ENCODE measurements around the gene RAB43.
"Not testable (repeated sequence)": the region's sequence is repeated elsewhere in the genome, so short reads cannot be mapped to it uniquely, and the experiment has no call there.

The RAB43 gene

DNA sequence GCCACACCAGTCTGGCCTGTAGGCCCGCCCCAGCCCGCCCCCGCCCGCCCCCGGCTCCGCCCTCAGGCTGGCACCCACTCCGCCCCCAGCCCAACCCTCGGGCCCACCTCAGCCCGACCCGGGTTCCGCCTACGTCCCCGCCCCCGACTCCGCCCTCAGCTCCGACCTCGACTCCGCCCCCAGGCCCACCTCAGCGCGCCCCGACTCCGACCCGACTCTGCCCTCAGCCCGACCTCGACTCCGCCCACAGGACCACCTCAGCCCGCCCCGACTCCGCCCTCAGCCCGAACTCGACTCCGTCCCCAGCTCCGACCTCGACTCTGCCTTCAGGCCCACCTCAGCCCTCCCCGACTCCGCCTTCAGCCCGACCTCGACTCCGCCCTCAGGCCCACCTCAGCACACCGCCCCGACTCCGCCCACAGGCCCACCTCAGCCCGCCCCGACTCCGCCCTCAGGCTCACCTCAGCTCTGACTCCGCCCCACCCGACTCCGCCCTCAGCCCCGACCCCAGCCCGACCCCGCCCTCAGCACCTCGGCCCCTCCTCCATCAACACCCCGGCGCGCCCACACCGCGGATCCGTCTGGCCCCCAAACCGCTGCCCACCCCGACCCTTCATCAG lies at the start of gene RAB43:
Gene RAB43 (minus strand): TSS at position 13 of the 620 bp plus-strand sequence. CDS start 315 bp downstream, outside the sequence.
- peak; percentile 96 for DNase-seq

DNA sequence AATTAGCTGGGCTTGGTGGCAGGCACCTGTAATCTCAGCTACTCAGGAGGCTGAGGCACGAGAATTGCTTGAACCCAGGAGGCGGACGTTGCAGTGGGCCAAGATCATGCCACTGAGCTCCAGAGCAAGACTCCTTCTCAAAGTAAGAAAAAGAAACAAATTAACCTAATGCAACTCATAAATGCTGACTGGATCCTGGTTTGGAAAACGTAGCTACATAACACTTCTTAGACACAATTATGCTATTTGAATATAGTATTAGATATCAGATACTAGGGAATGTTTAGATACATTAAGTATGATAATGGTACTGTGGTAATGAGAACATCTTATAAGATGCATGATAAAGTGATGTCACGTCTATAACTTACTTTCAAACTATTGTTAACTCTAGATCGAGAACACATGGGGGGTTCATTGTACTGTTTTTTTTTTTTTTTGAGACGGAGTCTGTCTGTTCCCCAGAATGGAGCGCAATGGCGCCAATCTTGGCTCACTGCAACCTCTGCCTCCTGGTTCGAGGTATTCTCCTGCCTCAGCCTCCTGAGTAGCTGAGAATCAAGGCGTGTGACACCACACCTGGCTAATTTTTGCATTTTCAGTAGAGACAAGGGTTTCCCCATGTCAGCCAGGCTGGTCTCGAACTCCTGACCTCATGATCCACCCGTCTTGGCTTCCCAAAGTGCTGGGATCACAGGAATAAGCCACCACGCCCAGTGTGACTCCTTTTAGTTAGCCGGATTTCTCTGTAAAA lies 45.2 kb upstream of the RAB43 start:
- no peak for DNase-seq

DNA sequence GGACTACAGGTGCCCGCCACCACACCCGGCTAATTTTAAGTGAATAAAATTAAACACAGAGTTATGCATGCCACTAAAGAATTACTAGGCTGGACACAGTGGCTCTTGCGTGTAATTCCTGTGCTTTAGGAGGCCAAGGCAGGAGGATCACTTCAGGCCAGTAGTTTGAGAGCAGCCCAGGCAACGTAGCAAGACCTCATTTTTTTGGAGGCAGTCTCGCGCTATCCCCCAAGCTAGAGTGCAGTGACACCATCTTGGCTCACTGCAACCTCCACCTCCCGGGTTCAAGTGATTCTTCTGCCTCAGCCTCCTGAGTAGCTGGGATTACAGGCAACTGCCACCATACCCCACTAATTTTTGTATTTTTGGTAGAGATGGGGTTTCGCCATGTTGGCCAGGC lies 44.0 kb upstream of the RAB43 start:
- DNase-seq, result not testable (repeated sequence)

DNA sequence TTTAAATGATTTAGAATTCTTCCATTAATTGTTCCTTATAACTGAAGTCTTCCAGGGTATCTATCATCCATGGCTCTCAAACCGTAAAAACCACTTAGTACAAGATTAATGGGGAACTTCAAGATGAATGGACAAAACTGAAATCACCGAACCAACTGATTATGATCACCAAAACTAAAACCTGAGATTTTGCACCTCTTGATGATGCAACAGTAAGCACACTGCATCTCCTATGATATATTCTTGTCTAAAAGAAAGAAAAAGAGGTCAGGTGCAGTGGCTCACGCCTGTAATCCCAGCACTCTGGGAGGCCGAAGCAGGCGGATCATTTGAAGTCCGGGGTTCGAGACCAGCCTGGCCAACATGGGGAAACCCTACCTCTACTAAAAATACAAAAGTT lies 42.9 kb upstream of the RAB43 start:
- no peak for DNase-seq

DNA sequence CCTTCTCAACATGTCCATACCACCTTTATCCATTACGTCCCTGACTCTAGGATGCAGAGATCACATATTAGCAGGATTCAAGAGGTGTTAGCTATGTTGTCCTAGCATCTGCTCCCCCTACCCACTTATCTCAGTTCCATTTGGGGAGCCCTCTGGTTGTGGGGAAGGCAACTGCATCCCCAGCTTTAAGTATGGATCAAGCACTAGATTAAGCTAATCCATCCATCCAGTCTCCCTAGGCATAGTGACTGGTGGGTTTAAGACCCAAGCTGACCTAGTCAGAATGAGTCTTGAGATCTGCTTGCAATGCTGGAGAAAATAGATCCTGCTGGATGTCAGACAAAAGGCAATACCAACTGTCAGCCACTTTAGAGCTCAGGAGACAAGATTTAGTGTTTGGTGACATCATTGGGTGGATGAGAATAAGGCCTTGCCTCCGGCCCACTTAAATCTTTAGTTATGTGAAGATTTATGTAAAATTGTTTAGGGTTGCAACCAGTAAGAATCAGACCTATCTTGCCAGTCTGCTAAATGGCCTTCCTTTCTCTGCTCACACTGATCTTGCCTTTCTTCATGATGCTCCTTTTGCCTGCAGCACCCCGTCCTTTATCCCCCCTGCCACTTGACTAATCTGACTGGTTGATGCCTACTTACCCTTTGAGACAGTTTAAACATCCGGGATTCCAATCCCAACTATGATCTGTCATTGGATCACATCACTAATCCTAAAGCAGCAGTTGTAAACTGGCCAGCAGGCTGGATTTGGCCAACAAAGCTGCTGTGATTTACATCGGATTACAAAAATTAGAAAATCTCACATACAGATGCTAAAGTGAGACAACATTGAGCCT lies 41.4 kb upstream of the RAB43 start:
- DNase-seq, result no peak

GRCh38 chr3:129161860-129162271 lies 40.3 kb upstream of the RAB43 start:
- DNase-seq, result peak; percentile 58

DNA sequence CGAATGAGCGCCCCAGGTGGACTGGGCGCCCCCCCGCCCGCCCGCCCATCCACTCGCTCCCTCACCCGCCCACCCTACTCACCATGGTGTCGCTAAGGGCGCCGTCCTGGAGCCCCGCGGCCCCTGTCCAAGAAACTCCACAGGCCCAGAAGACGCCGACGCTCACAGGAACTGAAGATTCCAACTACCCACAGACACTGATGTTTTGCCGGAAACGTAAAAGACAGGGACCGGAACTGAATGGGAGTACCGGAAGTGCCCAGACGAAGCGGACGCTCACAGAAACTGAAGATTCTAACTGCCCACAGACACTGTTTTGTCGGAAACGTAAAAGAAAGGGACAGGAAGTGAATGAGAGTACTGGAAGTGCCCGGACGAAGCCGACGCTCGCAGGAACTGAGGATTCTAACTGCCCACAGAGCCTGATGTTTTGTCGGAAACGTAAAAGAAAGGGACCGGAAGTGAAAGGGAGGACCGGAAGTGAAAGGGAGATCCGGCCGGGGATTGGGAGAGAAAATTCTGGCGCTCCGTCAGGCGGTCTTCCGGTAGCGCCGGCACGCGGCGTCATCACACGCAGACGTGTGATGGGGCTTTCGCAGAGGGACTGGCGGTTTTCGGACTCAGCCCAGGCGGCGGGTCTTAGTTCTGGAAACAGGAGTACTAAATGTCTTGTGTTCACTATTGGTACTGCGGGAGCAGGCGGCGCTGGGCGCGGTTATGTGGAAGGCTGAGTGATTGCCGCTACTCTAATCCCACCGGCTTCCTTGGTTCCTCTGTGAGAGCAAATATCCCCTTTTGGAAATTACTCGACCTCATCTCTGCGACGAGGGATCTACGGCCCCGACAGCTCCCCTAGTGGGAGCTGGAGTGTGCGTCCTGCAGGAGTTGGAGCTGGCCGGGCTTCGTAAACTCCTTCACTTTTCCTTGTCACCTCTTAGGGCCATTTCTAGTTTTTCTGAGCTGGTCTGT lies 39.6 kb upstream of the RAB43 start, which contains the start of gene ISY1:
Gene ISY1 (minus strand): TSS at position 173 of the 969 bp plus-strand sequence. CDS start 88 bp downstream, at position 85.
- DNase-seq, result peak; percentile 92

- no peak for DNase-seq
These were observed 23.2 kb upstream of the RAB43 start for GRCh38 chr3:129144786-129145185.

DNA sequence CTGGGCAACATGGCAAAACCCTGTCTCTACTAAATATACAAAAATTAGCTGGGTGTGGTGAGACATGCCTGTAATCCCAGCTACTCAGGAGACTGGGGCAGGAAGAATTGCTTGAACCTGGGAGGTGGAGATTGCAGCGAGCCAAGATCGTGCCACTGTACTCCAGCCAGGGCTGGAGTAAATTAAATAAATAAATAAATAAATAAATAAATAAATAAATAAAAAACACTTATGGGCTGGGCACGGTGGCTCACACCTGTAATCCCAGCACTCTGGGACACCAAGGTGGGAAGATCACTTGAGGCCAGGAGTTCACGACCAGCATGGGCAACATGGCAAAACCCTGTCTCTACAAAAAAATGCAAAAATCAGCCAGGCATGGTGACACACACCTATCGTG lies 19.4 kb upstream of the RAB43 start:
- not testable (repeated sequence) for DNase-seq

DNA sequence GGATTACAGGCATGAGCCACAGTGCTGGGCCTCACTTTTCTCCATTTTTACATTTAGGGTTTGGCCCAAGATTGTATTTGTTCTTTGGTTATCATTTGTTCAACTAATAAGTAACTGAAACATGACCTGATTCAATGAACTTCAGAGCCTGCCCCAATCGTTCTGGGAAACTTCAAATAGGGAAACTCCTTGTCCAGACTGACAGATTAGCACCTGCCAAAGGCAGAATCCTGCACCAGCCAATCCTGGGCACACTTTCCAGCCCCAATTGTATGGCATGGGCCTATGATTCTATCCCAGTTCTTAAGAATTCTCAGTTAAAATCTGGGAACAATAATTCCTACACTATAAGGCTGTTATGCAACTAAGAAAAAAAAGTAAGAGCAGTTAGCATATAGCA lies 18.3 kb upstream of the RAB43 start:
- DNase-seq, result no peak

DNA sequence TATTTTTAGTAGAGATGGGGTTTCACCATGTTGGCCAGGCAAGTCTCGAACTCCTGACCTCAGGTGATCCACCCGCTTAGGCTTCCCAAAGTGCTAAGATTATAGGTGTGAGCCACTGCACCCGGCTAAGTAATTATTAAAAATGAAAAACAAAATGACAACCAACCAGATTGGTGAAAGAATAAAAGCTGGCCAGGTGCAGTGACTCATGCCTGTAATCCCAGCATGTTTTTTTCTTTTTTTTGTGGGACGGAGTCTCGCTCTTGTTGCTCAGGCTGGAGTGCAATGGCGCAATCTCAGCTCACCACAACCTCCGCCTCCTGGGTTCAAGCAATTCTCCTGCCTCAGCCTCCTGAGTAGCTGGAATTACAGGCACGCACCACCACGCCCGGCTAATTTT lies 14.7 kb upstream of the RAB43 start:
- not testable (repeated sequence) for DNase-seq

- no peak for DNase-seq
These were observed 10.7 kb upstream of the RAB43 start for GRCh38 chr3:129132097-129132866.

- no peak for DNase-seq
These were observed 10.0 kb upstream of the RAB43 start for GRCh38 chr3:129131465-129132088.

GRCh38 chr3:129130291-129130813 lies 8.7 kb upstream of the RAB43 start:
- no peak for DNase-seq

DNA sequence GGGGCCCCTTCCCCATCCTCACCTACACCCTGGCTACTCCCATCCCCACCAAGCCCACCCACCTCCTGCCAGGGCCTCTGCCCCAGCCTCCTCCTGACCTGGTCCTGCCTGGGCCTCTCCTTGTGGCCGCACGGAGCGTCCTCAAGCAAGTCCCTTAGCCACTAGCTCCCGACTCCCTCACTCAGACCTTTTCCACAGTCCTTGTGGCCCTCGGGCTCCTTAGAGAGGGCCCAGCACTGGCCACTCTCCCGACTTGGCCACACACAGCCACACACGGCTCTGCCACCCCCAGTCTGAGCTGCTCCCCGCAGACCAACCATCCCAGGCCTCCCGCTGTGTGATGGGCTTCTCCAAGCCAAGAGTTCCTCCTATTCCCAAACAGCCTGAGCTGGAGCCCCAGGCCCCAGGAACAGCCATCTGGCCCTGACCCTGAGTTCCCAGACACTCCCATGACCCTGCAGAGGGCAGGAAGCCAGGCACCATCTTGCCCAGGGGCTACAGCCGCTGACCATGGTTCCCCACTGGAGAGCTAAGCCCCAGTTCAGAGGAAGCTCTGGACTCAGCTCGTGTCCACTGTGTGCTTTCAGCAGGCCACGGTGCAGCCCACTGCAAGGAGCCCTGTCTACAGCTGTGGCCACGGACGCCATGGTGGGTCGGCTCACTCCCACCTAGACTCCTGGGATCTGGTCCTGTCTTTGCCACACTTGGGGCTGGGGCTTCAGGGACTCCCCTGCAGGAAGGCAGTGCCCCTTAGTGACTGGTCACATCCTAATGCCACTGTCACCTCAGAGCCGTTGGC lies 7.0 kb upstream of the RAB43 start:
- no peak for DNase-seq

DNA sequence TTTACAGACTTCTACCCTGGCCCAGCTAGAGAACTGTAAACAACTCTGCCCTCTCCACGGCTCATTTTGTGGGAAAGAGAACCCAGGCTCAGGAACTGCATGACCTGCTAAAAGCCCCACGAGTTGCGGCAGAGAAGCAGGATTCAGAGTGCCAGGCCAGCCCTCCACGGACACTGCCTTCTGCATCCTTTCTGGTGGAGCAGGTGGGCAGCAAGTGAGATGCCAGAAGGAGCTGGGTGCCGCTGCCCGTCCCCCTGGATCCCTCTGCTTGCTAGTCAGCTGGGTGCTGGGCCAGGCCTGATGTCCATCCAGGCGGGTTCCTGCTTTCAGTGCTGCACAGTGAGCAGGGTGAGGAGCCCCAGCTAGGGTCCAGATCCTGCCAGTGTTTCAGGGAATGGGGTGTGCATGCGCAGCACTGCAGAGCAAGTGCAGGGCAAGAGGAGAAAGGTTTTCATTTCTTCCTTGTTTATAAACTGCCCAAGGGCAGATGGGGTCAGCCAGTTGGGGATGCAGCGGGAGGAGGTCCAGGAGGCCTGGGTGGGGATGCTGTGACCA lies 5.2 kb upstream of the RAB43 start:
- no peak for DNase-seq

DNA sequence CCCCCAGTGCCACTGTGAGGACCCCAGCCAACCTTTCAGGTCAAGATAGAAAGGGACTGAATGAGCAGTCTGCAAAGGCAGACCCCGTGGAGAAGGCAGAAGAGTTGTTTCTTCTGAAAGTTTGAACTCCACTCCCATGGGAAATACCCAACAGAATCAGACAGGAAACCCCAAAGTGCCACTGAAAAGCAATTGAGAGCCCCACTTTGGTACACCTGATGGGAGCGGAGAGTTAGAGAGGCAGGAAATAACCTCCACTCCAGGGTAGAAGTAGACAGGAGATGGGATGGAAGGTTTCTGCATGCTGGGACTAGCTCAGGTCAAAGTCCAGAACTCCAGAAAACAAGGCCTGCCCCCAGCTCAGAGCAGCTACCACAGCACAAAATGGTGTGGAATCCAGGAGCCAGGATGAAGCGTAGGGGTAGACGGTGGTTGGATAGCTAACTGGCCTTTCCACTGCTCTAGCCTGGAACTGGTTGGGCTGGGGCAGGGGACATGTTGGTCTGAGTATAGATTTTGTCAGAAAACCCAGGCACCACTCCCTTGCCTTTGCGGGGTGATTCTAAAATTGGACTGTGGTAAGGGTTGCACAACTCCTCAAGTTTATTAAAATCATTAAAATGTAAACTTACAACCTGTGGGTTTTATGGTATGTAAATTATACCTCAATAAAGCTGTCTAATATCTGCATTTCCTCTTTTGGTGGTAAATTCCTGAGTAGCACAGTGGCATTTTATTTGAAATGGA lies 1.9 kb upstream of the RAB43 start:
- no peak for DNase-seq

GRCh38 chr3:129122412-129123011 lies 908 bp upstream of the RAB43 start:
- DNase-seq, result no peak
